CD4-positive, alpha-beta T cell (primary cell): ENCODE results near the gene CDH22. TPM values are rescaled to one million over a fixed set of nuclear protein-coding genes. Genes with fewer than 3 reads are reported as not detected.

ENCODE experiments used
- ATAC-seq: fragments of 200-7000 bp; cut with Tn5 transposase; one replicate; pipeline ENCODE4 v1.10.0; 2022; ENCODE audit warnings: mild to moderate bottlenecking; ENCODE audit not compliant: poor library complexity
- CTCF ChIA-PET: fragments of 350-600 bp; sonication (Branson Sonifier 250); formaldehyde crosslinking; loops from one replicate; lab custom pipeline; 2021; ENCODE audit warnings: antibody characterized with exemption, inconsistent platforms; lab: Charles Lee
- POLR2A ChIA-PET: fragments of 350-600 bp; sonication (Branson Sonifier 250); formaldehyde crosslinking; loops from one replicate; lab custom pipeline; 2021; ENCODE audit warnings: antibody characterized with exemption, inconsistent platforms; lab: Charles Lee
- DNase-seq, 14 experiments: peaks; one replicate each; pipeline ENCODE4 v3.0.0-alpha.2; 2013 to 2020; ENCODE audit warnings: mixed read lengths in 2 of 14
- H3K27ac ChIP-seq, 2 donors: one replicate each; pipeline versions ENCODE4 v1.5.1 to v1.7.0; 2013; ENCODE audit warnings: low read length in 2 of 2, low read depth in 1 of 2, mild to moderate bottlenecking in 1 of 2
- H3K27me3 ChIP-seq, 2 experiments: 1 replicate in 1 of 2; 2 replicates in 1 of 2; pipeline versions ENCODE4 v1.6.1 to v1.7.0; 2013; ENCODE audit warnings: low read length in 2 of 2, control low read depth in 1 of 2, mild to moderate bottlenecking in 1 of 2, moderate library complexity in 1 of 2; ENCODE audit not compliant: insufficient read depth in 2 of 2, control insufficient read depth in 1 of 2
- H3K36me3 ChIP-seq: one replicate; pipeline ENCODE4 v1.6.1; 2013; ENCODE audit warnings: low read length, control low read depth; ENCODE audit not compliant: insufficient read depth
- H3K4me1 ChIP-seq: one replicate; pipeline ENCODE4 v1.6.1; 2013; ENCODE audit warnings: low read length, control low read depth; ENCODE audit not compliant: insufficient read depth
- H3K4me3 ChIP-seq: one replicate; pipeline ENCODE4 v1.5.1; 2013; ENCODE audit warnings: mild to moderate bottlenecking, low read length, moderate library complexity
- H3K9me3 ChIP-seq, 2 experiments: 1 replicate in 1 of 2; 2 replicates in 1 of 2; pipeline versions ENCODE4 v1.6.1 to v1.7.0; 2013; ENCODE audit warnings: low read length in 2 of 2, mild to moderate bottlenecking in 2 of 2, control low read depth in 1 of 2, moderate library complexity in 1 of 2; ENCODE audit not compliant: control insufficient read depth in 1 of 2, insufficient read depth in 1 of 2
- H3K27ac Mint-ChIP-seq: one replicate; pipeline ENCODE4 v1.8.0; 2020; ENCODE audit warnings: mixed read lengths
- H3K27me3 Mint-ChIP-seq: one replicate; pipeline ENCODE4 v1.8.0; 2021; ENCODE audit warnings: mixed read lengths
- H3K36me3 Mint-ChIP-seq: one replicate; pipeline ENCODE4 v1.8.0; 2021; ENCODE audit warnings: low read depth, mixed read lengths
- H3K4me1 Mint-ChIP-seq: one replicate; pipeline ENCODE4 v1.8.0; 2021; ENCODE audit warnings: low read depth, mixed read lengths
- H3K4me3 Mint-ChIP-seq: one replicate; pipeline ENCODE4 v1.8.0; 2020; ENCODE audit warnings: mild to moderate bottlenecking, mixed read lengths
- H3K9me3 Mint-ChIP-seq: one replicate; pipeline ENCODE4 v1.8.0; 2020; ENCODE audit warnings: mixed read lengths
- CTCF ChIP-seq: fragments of 200-600 bp; IDR thresholded peaks from one replicate; pipeline ENCODE4 v1.8.0; 2022; ENCODE audit warnings: antibody characterized with exemption, mild to moderate bottlenecking
- intact Hi-C, 2 experiments: fragments of 100-400 bp; cut with DNase I in 1 of 2; cut with micrococcal nuclease in 1 of 2; formaldehyde crosslinking; loops; one replicate each; pipeline versions ENCODE4 v1.15.1 to v1.9.0; 2023 to 2025; cut with DNase I, micrococcal nuclease
- total RNA-seq, 174 experiments: library from RNA in 2 of 174; stranded (reverse) in 2 of 174; gene quantifications; one replicate each; pipeline ENCODE4 v1.2.3 and lab custom pipeline; 2021 to 2026

CDH22 gene
- total RNA-seq, 2 experiments from 2014 or later = not detected

- TF ChIP-seq CTCF = no peak
- DNase-seq = no peak
- ChIA-PET CTCF (no interaction called here), POLR2A (no interaction called here)
- no peaks in the 10 kb centered on the region for H3K36me3 Mint-ChIP-seq
- no peaks in the 10 kb centered on the region for H3K4me1 ChIP-seq
- H3K27me3 ChIP-seq = peaks cover 5 to 6% of the 10 kb centered on the region in 2 experiments
- H3K4me3 ChIP-seq = no peak overlapping the region
- H3K27ac Mint-ChIP-seq = no peak overlapping the region
- no peak overlapping the region for H3K4me3 Mint-ChIP-seq
- H3K36me3 ChIP-seq = no peaks in the 10 kb centered on the region
- ATAC-seq = no peak
- no peaks in the 10 kb centered on the region for H3K9me3 ChIP-seq
- intact Hi-C loops = no loop called here
- no peaks in the 10 kb centered on the region for H3K9me3 Mint-ChIP-seq
- peaks cover 30% of the 10 kb centered on the region for H3K27me3 Mint-ChIP-seq
- no peaks in the 10 kb centered on the region for H3K4me1 Mint-ChIP-seq
- no peak overlapping the region for H3K27ac ChIP-seq
Observed at GRCh38 chr20:46145713-46146112, 162.6 kb downstream of the CDH22 start.

GRCh38 chr20:46144432-46145025 lies 163.8 kb downstream of the CDH22 start:
- ATAC-seq = no peak
- ChIA-PET POLR2A (no interaction called here), CTCF (no interaction called here)
- H3K4me3 ChIP-seq = no peak overlapping the region
- H3K4me3 Mint-ChIP-seq = no peak overlapping the region
- no peaks in the 10 kb centered on the region for H3K9me3 Mint-ChIP-seq
- intact Hi-C loops = no loop called here
- no peaks in the 10 kb centered on the region for H3K9me3 ChIP-seq
- no peaks in the 10 kb centered on the region for H3K36me3 ChIP-seq
- DNase-seq = no peak
- H3K27ac Mint-ChIP-seq = no peak overlapping the region
- no peaks in the 10 kb centered on the region for H3K4me1 Mint-ChIP-seq
- H3K36me3 Mint-ChIP-seq = no peaks in the 10 kb centered on the region
- no peaks in the 10 kb centered on the region for H3K4me1 ChIP-seq
- H3K27me3 ChIP-seq = peaks cover 6 to 8% of the 10 kb centered on the region in 2 experiments
- no peak overlapping the region for H3K27ac ChIP-seq
- no peak for TF ChIP-seq CTCF
- peaks cover 39% of the 10 kb centered on the region for H3K27me3 Mint-ChIP-seq

- Histone ChIP-seq H3K27me3 (peaks cover 11 to 15% of the 10 kb centered on the region in 2 experiments), H3K36me3 (no peaks in the 10 kb centered on the region), H3K27ac (no peak overlapping the region), H3K4me3 (no peak overlapping the region), H3K9me3 (no peaks in the 10 kb centered on the region), H3K4me1 (no peaks in the 10 kb centered on the region)
- Mint-ChIP-seq H3K9me3 (no peaks in the 10 kb centered on the region), H3K4me3 (no peak overlapping the region), H3K36me3 (no peaks in the 10 kb centered on the region), H3K27ac (no peak overlapping the region), H3K27me3 (peaks cover 57% of the 10 kb centered on the region), H3K4me1 (no peaks in the 10 kb centered on the region)
- no peak for TF ChIP-seq CTCF
- DNase-seq = no peak
- POLR2A ChIA-PET = no interaction called here
- CTCF ChIA-PET = no interaction called here
- intact Hi-C loops = no loop called here
- ATAC-seq = no peak
Observed at GRCh38 chr20:46142124-46142523, 166.2 kb downstream of the CDH22 start.
